Measurements from ENCODE around the gene FAM110D.

DNA sequence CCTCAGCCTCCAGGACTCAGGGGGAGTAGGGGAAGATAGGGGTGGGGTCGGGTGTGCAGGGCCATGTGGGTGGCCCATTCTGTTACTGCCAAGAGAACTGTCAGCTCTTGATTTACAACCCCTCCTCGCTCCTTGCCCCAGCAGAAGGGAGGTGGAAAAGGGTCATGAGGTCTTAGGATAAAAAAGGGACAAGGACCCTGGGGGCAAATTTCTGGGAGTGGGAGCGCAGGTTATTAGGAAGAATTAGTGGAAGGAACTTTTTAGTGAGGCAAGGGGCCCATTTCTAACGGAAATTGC lies 812 bp downstream of the FAM110D start:
- no peak for TF ChIP-seq CTCF (IDR thresholded peaks at IDR 0.05)
- TF ChIP-seq, protein P1, sequence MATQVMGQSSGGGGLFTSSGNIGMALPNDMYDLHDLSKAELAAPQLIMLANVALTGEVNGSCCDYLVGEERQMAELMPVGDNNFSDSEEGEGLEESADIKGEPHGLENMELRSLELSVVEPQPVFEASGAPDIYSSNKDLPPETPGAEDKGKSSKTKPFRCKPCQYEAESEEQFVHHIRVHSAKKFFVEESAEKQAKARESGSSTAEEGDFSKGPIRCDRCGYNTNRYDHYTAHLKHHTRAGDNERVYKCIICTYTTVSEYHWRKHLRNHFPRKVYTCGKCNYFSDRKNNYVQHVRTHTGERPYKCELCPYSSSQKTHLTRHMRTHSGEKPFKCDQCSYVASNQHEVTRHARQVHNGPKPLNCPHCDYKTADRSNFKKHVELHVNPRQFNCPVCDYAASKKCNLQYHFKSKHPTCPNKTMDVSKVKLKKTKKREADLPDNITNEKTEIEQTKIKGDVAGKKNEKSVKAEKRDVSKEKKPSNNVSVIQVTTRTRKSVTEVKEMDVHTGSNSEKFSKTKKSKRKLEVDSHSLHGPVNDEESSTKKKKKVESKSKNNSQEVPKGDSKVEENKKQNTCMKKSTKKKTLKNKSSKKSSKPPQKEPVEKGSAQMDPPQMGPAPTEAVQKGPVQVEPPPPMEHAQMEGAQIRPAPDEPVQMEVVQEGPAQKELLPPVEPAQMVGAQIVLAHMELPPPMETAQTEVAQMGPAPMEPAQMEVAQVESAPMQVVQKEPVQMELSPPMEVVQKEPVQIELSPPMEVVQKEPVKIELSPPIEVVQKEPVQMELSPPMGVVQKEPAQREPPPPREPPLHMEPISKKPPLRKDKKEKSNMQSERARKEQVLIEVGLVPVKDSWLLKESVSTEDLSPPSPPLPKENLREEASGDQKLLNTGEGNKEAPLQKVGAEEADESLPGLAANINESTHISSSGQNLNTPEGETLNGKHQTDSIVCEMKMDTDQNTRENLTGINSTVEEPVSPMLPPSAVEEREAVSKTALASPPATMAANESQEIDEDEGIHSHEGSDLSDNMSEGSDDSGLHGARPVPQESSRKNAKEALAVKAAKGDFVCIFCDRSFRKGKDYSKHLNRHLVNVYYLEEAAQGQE (IDR thresholded peaks at IDR 0.05; ENCODE audit: insufficient read depth in 1 of 2, low read depth in 2 of 2, low read length in 1 of 2), result no peak
- no peak for TF ChIP-seq SIN3A (IDR thresholded peaks at IDR 0.05; ENCODE audit: borderline replicate concordance, insufficient read depth, low read depth, low read length)
- TF ChIP-seq POLR2AphosphoS5 (IDR thresholded peaks at IDR 0.05; ENCODE audit: low read depth, low read length), result no peak

Measured in Panc1 (cell line).